SK-N-SH treated with all-trans-retinoic acid at 6 μM for 48 hours (cell line): ENCODE measurements around the gene IMPA2.

Source experiments
- PATZ1 ChIP-seq: fragments of 250-450 bp; sonication (Bioruptor Pico); IDR thresholded peaks from 2 replicates; pipeline ENCODE4 v1.8.0; 2020; ENCODE audit warnings: mild to moderate bottlenecking, moderate library complexity, borderline replicate concordance
- TCF4 ChIP-seq: fragments of 250-450 bp; sonication (Bioruptor Pico); IDR thresholded peaks from 2 replicates; pipeline ENCODE4 v1.8.0; 2021; ENCODE audit warnings: mild to moderate bottlenecking, moderate library complexity, borderline replicate concordance
- TF ChIP-seq, protein P1 (sequence below): fragments of 250-450 bp; sonication (Bioruptor Pico); IDR thresholded peaks from 2 replicates; pipeline ENCODE4 v1.5.0; 2020; ENCODE audit warnings: mild to moderate bottlenecking, moderate library complexity

- TF ChIP-seq TCF4 (CRISPR knock-in tag) = no peak
- TF ChIP-seq, protein P1, sequence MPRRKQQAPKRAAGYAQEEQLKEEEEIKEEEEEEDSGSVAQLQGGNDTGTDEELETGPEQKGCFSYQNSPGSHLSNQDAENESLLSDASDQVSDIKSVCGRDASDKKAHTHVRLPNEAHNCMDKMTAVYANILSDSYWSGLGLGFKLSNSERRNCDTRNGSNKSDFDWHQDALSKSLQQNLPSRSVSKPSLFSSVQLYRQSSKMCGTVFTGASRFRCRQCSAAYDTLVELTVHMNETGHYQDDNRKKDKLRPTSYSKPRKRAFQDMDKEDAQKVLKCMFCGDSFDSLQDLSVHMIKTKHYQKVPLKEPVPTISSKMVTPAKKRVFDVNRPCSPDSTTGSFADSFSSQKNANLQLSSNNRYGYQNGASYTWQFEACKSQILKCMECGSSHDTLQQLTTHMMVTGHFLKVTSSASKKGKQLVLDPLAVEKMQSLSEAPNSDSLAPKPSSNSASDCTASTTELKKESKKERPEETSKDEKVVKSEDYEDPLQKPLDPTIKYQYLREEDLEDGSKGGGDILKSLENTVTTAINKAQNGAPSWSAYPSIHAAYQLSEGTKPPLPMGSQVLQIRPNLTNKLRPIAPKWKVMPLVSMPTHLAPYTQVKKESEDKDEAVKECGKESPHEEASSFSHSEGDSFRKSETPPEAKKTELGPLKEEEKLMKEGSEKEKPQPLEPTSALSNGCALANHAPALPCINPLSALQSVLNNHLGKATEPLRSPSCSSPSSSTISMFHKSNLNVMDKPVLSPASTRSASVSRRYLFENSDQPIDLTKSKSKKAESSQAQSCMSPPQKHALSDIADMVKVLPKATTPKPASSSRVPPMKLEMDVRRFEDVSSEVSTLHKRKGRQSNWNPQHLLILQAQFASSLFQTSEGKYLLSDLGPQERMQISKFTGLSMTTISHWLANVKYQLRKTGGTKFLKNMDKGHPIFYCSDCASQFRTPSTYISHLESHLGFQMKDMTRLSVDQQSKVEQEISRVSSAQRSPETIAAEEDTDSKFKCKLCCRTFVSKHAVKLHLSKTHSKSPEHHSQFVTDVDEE (CRISPR knock-in tag) = no peak
- no peak for TF ChIP-seq PATZ1
These were observed 45.3 kb downstream of the IMPA2 start for GRCh38 chr18:12026562-12026961.
